A673 (cell line): Measurements from ENCODE around the gene RBBP9.

Experiments used
- EZH2 ChIP-seq: fragments of 200-600 bp; sonication (generic); IDR thresholded peaks from 2 replicates; pipeline ENCODE4 v1.6.1; 2017; ENCODE audit warnings: borderline replicate concordance, low read depth, mild to moderate bottlenecking, mixed read lengths, antibody characterized with exemption, low read length; ENCODE audit not compliant: poor library complexity, severe bottlenecking
- TF ChIP-seq, protein P1 (sequence below): fragments of 300-800, 200-600 bp; sonication (generic); conservative IDR thresholded peaks from 2 replicates; pipeline ENCODE4 v1.5.1; 2017; ENCODE audit warnings: low read depth, mild to moderate bottlenecking, antibody characterized with exemption, low read length, moderate library complexity, mixed read lengths

- TF ChIP-seq, protein P1, sequence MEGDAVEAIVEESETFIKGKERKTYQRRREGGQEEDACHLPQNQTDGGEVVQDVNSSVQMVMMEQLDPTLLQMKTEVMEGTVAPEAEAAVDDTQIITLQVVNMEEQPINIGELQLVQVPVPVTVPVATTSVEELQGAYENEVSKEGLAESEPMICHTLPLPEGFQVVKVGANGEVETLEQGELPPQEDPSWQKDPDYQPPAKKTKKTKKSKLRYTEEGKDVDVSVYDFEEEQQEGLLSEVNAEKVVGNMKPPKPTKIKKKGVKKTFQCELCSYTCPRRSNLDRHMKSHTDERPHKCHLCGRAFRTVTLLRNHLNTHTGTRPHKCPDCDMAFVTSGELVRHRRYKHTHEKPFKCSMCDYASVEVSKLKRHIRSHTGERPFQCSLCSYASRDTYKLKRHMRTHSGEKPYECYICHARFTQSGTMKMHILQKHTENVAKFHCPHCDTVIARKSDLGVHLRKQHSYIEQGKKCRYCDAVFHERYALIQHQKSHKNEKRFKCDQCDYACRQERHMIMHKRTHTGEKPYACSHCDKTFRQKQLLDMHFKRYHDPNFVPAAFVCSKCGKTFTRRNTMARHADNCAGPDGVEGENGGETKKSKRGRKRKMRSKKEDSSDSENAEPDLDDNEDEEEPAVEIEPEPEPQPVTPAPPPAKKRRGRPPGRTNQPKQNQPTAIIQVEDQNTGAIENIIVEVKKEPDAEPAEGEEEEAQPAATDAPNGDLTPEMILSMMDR, result no peak
- TF ChIP-seq EZH2, result no peak
Measured at GRCh38 chr20:18496042-18496441, 983 bp downstream of the RBBP9 start.
